ENCODE measurements around the gene RIPPLY3. TPM values are rescaled to one million over a fixed set of nuclear protein-coding genes. Genes with fewer than 3 reads are reported as not detected.
"Not testable (repeated sequence)": the region's sequence is repeated elsewhere in the genome, so short reads cannot be mapped to it uniquely, and the experiment has no call there.

RIPPLY3 gene
- total RNA-seq, 1 experiment from 2014 or later = 0.94 TPM

DNA sequence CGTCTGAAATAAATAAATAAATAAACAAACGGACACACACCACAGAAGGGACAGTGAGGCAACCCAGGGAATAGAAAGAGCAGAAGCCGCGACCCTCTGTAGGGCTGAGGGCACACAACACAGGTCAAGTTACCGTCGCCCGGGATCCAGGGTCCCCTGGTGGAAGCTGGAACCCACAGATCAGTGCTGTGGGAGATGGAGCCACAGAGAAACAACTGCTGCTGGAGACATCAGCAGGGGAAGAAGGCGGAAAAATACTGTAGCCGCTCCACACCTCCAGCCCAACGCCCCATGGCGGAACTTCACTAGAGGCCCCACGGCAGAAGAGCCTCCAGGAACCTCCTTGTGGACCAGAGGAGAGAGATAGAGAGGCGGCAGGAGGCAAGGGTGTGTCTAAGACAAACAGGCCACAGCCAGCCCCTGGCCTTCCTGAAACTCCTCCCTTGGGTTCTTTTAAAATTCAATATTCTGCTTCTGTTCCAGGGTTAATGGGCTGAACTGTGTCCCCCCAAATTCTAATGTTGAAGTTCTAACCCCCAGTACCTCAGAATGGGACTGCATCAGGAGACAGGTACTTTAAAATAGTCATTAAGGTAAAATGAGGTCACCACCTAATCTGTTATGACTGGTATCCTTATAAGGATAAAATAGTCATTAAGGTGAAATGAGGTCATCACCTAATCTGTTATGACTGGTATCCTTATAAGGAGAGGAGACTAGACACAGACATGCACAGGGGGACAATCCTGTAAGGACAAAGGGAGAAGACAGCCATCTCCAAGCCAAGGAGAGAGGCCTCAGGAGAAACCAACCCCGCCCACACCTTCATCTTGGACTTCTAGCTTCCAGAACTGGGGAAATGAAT lies 32.3 kb upstream of the RIPPLY3 start:
- Histone ChIP-seq H3K4me3 (ENCODE audit: insufficient read depth, low read depth, low read length) (no peak overlapping the region), H3K36me3 (replicated peaks; ENCODE audit: control insufficient read depth, insufficient read depth, low read length) (no peaks in the 10 kb centered on the region), H3K27me3 (ENCODE audit: control insufficient read depth, insufficient read depth, low read length) (no peaks in the 10 kb centered on the region)
- no peak for DNase-seq

DNA sequence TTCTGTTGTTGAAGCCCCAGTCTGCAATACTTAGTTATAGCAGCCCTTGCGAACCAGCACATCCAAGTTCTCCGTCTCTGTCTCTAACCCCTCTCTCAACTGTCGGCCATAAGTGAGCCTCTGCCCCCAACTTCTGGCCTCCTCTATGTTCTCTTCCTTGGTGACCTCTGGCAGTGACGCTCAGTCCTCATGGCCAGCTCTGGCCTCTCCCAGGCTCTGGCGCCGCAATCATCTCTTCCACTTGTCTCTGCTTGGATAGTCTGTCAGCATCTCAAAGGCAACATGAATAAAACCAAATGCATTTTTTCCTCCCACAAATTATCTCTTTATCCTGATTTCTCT lies 31.7 kb upstream of the RIPPLY3 start:
- DNase-seq = no peak
- Histone ChIP-seq H3K4me3 (ENCODE audit: insufficient read depth, low read depth, low read length) (no peak overlapping the region), H3K36me3 (replicated peaks; ENCODE audit: control insufficient read depth, insufficient read depth, low read length) (no peaks in the 10 kb centered on the region)

DNA sequence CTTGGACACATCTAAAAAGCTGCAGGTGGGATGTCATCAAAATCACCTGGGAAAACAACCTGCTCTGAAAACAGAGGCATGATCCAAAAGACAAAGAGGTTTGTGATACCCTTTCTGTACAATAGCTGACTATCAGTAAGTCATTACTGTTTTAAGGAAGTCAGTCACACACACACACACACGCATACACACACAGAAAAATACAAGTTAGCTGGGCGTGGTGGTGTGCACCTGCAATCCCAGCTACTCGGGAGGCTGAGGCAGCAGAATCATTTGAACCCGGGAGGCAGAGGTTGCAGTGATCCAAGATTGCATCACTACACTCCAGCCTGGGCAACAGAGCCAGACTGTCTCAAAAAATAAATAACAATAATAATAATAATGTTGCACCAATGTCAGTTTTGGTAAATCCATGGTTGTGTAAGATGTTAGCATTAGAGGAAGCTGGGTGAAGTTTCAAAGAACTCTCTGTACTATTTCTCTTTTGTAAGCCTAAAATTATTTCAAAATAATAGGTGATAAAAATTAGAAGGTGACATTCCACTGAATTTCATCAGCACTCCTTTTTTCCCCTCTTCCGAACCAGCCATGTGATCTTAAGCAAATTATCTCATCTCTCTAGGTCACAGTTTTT lies 30.2 kb upstream of the RIPPLY3 start:
- no peak for DNase-seq
- Histone ChIP-seq H3K27me3 (ENCODE audit: control insufficient read depth, insufficient read depth, low read length) (peaks cover 12% of the 10 kb centered on the region), H3K36me3 (replicated peaks; ENCODE audit: control insufficient read depth, insufficient read depth, low read length) (no peaks in the 10 kb centered on the region), H3K4me3 (ENCODE audit: insufficient read depth, low read depth, low read length) (no peak overlapping the region)

More for the DNA sequence above, 31.7 kb upstream of the RIPPLY3 start:
- peaks cover 3% of the 10 kb centered on the region; the same call in 1 of the 2 replicates for H3K27me3 ChIP-seq (ENCODE audit: control insufficient read depth, insufficient read depth, low read length)

DNA sequence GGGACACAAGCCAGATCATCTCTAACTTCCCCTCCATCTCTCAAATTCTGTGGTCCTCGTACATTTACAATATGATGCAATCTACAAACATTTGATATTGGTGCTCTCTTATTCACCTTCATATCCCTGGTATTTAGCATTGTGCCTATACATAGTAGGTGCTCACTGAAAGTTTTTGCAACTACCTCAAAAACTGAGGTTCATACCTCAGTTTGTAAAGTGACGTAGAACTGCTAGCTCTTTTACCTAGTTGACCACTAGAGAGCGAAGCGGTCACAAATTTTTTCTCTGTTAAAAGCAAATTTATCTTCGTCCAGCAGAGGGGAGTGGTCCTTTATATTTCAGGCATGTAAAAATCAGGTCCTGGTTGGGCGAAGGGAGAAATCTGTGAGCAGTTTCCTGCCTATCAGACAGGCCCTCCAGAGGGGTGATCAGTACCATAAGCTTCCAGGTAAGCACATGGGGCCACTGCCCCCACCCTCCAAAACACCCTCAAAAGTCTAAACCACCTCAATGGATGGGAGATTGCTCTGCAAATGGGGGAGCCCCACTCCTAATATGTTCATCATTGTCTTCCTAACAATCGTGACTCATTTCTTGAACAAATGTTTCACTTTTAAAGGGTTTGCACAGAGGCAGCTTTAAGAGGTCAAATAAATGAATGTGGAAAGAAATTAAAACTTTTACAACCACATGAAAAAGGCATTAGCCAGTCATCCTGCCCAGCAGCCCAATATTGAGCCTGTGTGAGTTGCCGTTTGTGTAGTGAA lies 29.4 kb upstream of the RIPPLY3 start:
- DNase-seq = peak; percentile 67
- Histone ChIP-seq H3K27me3 (ENCODE audit: control insufficient read depth, insufficient read depth, low read length) (peaks cover 12% of the 10 kb centered on the region), H3K4me3 (ENCODE audit: insufficient read depth, low read depth, low read length) (no peak overlapping the region), H3K36me3 (replicated peaks; ENCODE audit: control insufficient read depth, insufficient read depth, low read length) (no peaks in the 10 kb centered on the region)

DNA sequence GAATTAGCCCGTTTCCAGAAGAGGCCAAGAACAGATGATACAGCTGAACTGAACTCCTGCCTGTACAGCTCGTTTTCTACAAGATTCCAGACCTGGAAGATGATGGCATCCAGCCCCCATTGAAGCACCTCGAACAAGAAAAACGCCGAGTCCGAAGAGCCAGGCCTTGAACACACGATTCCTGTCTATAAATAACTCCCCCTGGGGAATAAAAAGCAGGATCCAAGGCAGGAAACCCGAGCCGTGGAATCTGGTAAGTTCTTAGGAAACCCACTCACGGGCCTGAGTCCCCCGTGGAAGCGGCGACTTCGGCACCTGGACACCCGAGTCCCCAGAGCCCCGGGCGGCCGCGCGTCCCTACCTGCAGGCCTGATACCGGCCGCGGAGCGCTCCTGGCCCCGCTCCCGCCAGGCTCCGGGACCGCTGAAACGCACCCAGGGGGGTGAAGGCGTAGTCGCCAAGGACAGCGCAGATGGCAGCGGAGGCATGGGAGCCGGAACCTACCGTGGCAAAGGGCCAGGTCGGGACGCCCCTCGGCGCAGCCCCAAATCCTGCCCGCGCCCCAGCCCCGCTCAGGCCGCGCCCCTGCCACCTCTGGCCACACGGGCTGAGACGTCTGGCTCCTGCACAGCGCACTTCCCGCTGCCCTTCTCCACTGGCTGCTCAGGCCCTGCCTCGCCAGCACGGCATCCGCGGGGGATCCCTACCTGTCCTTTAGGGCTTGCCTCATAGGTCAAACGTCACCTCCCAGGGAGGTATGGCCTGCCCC lies 26.0 kb upstream of the RIPPLY3 start:
- Histone ChIP-seq H3K36me3 (replicated peaks; ENCODE audit: control insufficient read depth, insufficient read depth, low read length) (no peaks in the 10 kb centered on the region), H3K4me3 (ENCODE audit: insufficient read depth, low read depth, low read length) (peak overlapping the region; percentile 61)
- DNase-seq = peak; percentile 77

DNA sequence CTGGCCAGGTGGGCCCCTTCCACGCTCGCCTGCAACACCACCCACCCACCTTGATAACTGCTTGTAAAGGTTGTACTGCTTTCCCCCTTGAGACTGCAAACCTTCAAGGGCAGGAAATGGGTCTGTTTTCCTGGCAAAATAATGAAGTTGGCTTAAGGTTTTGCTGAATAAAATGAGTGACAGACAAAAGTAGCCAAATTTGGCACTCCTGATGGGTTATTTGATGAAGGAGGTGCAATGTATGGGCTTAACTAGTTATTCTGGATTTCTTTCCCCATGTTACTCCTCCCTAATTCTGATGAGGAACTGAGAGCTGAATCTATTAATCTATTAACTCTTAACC lies 25.5 kb upstream of the RIPPLY3 start:
- no peak for DNase-seq
- Histone ChIP-seq H3K4me3 (ENCODE audit: insufficient read depth, low read depth, low read length) (peak overlapping the region; percentile 61), H3K27me3 (ENCODE audit: control insufficient read depth, insufficient read depth, low read length) (peaks cover 12% of the 10 kb centered on the region), H3K36me3 (replicated peaks; ENCODE audit: control insufficient read depth, insufficient read depth, low read length) (no peaks in the 10 kb centered on the region)

More for the DNA sequence above, 26.0 kb upstream of the RIPPLY3 start:
- H3K27me3 ChIP-seq (ENCODE audit: control insufficient read depth, insufficient read depth, low read length) = peaks cover 12% of the 10 kb centered on the region

DNA sequence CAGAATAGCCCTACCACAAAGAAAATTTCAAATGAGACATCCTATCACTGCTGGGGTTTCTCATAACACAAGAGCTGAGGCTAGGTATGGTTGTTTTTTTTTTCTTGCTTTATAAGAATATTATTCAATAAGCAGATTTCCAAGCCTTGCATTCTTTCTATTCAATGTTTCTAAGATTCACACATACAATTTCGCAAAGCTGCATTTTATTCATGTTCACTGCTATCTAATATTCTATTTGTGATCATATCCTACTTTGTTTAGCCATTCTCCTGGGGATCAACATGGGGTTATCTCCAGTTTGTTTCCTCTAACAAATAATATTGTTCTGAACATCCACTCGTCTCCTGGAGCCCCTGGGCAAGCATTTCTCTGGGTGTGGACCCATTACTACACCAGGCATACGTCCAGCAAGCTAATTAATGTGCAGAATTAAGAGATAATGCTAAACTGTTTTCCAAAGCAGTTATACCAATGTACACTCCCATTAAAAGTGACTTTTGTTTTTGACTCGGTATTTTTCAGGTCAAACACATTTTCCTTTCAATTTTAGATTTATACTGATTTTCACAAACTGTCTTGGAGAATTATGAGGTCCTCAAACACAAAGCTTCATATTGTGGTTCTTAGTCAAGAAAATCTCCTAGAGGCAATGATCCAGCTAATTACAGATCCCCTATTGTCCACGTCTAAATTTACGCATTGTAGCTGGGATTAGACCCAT lies 24.4 kb upstream of the RIPPLY3 start:
- no peak overlapping the region for H3K4me3 ChIP-seq (ENCODE audit: insufficient read depth, low read depth, low read length)
- H3K27me3 ChIP-seq (ENCODE audit: control insufficient read depth, insufficient read depth, low read length) = peaks cover 12% of the 10 kb centered on the region
- H3K36me3 ChIP-seq (replicated peaks; ENCODE audit: control insufficient read depth, insufficient read depth, low read length) = no peaks in the 10 kb centered on the region
- no peak for DNase-seq

DNA sequence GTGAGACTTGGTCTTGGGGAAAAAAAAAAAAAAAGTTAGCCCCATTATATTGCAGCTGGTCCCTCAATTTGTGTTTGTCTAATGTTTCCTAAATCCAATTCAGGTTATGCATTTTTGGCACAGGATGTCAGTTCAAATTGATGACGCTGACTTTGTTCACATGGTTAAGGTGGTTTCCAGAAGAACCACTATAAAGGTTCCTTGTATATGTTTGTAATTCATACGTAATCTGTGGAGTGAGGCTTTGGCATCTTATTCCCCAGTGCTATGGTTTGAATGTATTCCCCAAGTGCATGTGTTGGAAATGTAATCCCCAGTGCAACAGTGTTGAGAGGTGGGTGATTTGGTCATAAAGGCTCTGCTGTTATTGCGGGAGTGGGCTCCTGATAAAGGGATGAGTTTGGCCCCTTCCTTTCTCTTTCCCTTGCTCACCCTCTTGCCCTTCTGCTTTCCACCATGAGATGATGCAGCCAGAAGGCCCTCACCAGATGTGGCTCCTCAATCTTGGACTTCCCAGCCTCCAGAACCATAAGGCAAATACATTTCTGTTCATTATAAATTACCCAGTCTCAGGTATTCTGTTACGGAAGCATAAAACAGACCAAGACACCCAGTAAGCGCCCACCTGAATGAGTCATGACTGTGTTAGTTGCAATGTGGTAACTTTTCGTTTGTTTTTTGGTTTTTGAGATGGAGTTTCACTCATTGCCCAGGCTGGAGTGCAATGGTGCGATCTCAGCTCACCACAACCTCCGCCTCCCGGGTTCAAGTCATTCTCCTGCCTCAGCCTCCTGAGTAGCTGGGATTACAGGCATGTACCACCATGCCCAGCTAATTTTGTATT lies 20.5 kb upstream of the RIPPLY3 start:
- DNase-seq = no peak
- Histone ChIP-seq H3K27me3 (ENCODE audit: control insufficient read depth, insufficient read depth, low read length) (no peaks in the 10 kb centered on the region; the same call in 1 of the 2 replicates), H3K4me3 (ENCODE audit: insufficient read depth, low read depth, low read length) (no peak overlapping the region), H3K36me3 (replicated peaks; ENCODE audit: control insufficient read depth, insufficient read depth, low read length) (no peaks in the 10 kb centered on the region)

DNA sequence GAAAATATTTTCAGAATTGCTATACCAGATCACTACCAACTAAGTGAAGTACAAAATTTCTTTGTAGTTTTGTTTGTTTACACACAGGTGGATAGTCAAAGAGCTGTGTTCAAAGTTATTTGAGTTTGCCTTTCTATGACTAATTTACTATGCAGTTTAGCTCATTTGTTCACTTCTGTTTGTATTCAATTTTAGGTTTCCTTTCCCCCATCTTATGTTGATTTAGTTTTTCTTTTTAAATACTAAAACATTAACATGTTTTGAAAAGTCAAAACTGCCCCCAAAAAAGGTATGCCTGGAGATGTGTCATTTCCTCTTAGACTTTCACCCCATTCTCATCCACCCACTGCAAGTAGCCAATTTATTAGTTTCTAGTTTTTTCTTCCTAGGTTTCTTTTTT lies 18.7 kb upstream of the RIPPLY3 start:
- no peak overlapping the region for H3K4me3 ChIP-seq (ENCODE audit: insufficient read depth, low read depth, low read length)
- no peaks in the 10 kb centered on the region for H3K27me3 ChIP-seq (ENCODE audit: control insufficient read depth, insufficient read depth, low read length)
- DNase-seq = no peak
- H3K36me3 ChIP-seq (replicated peaks; ENCODE audit: control insufficient read depth, insufficient read depth, low read length) = no peaks in the 10 kb centered on the region

DNA sequence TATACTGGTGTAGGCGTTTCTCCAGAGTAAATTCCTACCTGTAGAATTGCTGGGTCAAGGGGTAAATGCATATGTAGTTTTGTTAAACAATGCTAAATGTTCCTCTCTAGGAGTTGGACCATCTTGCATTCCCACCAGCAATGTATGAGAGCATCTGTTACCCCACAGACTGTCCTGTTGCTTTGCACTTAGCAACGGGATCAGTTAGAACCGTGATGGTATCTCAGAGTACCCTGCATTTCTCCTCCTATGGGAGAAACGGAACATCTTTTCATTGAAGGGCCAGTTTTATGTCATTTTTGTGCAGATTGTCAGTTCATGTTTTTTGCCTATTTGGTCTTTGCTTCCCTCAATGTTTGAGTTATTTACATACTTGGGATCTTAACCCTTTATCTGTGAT lies 18.0 kb upstream of the RIPPLY3 start:
- Histone ChIP-seq H3K4me3 (ENCODE audit: insufficient read depth, low read depth, low read length) (no peak overlapping the region), H3K36me3 (replicated peaks; ENCODE audit: control insufficient read depth, insufficient read depth, low read length) (no peaks in the 10 kb centered on the region), H3K27me3 (ENCODE audit: control insufficient read depth, insufficient read depth, low read length) (no peaks in the 10 kb centered on the region)
- no peak for DNase-seq

DNA sequence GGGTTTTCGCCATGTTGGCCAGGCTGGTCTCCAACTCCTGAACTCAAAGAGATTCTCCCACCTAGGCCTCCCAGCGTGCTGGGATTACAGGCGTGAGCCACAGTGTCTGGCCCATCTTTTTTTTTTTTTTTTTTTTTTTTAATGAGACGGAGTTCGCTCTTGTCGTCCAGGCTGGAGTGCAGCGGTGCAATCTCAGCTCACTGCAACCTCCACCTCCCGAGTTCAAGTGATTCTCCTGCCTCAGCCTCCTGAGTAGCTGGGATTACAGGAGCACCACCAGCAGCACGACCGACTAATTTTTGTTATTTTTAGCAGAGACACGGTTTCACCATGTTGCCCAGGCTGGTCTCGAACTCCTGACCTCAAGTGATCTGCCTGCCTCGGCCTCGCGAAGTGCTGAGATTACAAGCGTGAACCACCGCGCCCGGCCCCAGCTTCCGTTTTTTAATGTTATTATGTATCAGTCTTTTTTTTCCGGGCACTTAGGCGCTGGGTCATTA lies 17.3 kb upstream of the RIPPLY3 start:
- not testable (repeated sequence) for H3K27me3 ChIP-seq (ENCODE audit: control insufficient read depth, insufficient read depth, low read length); H3K36me3 ChIP-seq (replicated peaks; ENCODE audit: control insufficient read depth, insufficient read depth, low read length); DNase-seq
- H3K4me3 ChIP-seq (ENCODE audit: insufficient read depth, low read depth, low read length) = peak overlapping the region; percentile 58

DNA sequence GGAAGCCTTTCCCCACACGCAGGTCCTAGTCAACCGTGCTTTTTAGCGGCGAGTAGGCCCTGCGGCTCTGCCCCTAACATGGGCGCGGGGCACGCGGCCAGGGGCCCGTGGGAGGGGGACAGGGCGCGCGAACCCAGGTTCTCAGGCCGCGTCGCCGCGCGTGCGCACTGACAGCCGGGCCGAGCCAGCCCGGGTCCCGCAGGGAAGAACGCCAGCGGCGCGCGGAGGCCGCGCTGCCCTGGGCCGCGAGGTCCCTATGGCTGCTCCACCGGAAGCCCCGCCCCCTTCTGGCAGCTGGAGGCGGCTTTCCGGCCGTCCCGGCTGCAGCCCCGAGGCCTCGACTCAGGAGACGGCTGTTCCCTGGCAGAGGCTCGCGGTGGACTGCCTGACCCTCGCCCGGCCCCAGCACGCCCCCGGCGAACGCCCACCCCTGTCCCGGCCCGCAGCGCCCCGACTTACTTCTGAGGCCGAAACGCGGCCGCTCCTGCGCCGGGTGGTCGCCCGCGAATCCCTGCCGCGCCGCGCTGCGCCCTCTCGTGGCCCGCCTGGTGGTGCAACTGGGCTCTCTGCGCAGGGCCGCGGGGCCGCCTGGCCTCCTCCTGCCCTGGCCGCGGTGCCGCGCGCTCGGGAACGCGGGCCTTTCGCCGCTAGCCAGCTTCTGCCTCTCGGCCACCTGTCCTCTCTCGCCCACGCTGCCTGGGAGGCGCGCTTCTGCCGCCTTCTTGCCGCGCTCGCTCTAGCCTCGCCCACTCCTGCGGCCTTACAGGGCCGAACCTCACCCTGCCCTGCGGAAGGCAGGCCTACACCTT lies 16.6 kb upstream of the RIPPLY3 start:
- DNase-seq = peak; percentile 99
- H3K27me3 ChIP-seq (ENCODE audit: control insufficient read depth, insufficient read depth, low read length) = no peaks in the 10 kb centered on the region
- H3K4me3 ChIP-seq (ENCODE audit: insufficient read depth, low read depth, low read length) = peak overlapping the region; percentile 58
- no peaks in the 10 kb centered on the region for H3K36me3 ChIP-seq (replicated peaks; ENCODE audit: control insufficient read depth, insufficient read depth, low read length)
